HG02943 (cell line): ENCODE measurements around the gene TYMP.

ENCODE experiments used
- ATAC-seq: cut with Tn5 transposase; IDR thresholded peaks from one replicate; pipeline ENCODE4 v1.9.1; 2021; ENCODE audit warnings: mild to moderate bottlenecking, low read depth, moderate library complexity; ENCODE audit not compliant: unreplicated experiment

The TYMP gene

DNA sequence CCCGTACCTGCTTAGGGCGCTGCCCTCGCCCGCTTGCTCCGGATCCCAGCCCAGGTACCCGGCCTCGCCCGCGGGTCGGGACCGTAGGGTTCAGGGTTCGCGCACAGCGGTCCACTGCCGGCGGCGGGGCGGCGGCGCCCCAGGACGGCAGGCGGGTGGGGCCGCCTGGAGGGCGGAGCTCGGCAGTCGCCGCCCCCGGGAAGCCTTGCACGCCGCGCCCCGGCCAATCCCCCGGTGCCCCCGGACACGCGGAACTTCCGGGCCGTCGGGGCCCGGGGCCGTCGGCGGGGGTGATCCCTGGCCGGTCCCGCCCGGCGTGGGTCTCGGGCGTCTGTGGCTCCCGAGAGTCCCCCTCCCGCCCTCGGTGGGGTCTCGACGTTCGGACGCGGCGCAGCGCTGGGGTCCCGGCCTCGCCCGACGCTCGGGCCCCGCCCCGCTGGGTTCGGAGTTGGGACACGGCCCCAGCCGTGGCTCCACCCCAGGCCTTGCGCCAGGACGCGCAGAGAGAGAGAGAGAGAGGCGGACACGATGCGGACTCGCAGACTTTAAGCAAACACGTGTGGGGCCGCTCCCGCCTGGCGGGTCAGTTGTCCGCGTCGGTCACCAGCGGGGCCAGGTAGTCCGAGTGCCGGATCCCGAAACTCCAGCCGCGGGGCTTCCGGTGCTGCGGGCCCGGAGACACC lies at the start of gene TYMP:
Gene TYMP, minus strand, starts transcription at position 116 of the 683 bp plus-strand sequence. CDS start 303 bp downstream, outside the sequence.
- no peak for ATAC-seq

DNA sequence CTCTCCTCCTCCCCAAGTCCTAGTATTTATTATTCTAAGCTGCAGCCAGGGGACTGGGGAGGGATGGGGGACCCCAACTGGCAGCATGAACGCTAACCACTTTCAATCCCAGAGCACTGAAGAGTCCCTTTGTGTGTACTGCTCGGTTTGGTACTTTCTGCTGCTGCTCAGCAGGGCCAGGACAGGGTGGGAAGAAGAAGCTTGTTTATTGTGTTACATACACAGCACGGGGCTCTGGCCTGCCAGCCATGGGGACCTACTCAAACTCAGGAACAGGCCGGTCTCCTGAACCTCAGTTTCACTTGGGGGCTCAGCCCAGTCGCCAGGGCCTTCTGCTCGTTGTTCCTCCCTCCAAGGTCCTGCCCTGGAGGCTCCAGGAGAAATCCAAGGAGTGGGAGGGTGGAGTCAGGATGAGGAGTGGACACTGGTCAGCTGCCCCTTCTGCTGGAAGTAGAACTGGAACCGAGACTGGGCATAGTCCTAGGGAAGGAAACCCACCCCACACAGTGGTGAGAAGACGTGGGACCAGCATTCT lies 49.0 kb upstream of the TYMP start:
- ATAC-seq = no peak

DNA sequence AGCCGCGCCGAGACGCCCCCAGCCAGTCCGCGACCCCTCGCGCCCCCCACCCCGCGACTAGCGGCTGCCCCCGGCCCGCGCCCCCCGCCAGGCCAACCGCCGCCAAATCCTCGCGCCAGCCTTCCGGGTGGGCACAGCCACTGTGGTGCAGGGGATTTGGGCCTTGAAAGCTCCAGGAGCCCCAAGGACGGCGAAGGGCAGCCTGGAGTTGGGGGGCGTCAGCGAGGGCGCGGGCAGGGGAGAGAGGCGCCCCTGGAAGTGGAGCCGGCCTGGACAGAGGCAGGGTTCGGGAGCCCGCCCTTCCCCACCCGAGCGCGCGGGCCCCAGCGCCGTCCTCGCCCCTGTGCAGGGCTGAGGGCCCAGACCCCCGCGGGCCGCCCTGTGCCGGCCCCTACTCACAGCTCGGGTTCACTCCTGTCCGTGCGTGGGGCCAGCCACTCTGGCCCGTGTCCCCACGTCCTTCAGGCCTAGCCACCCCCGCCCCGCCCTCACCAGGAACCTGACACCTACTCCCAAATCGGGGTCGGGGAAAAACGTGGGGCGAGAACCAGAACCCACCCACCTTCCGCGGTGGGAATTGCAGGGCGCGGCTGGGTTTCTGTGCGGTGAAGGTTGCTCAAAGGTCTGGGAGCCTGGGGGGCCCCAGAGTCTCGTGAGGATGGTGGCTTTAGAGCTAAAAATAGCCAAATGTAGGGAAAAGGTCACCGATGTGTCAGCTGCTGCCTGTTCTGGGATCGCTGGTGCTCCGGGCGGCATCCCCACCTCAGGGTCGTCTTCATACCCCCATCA lies 48.4 kb upstream of the TYMP start, which contains the start of gene CPT1B:
Gene CPT1B, minus strand, starts transcription at position 441 of the 789 bp plus-strand sequence. CDS start 512 bp downstream, outside the sequence.
- ATAC-seq = no peak

DNA sequence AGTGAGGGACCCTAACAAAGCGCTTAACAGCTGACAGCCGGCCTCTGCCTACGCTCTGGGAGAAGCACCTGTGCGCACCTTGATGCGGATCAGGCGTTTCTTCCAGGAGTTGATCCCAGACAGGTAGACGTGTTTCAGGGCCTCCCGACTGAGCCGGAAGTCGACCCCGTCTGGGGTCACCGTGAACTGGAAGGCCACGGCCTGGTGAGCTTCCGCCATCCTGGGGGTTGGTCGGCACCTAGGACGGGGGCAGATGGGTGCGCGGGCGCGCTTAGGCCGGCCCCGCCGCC lies 47.8 kb upstream of the TYMP start:
- no peak for ATAC-seq

- no peak for ATAC-seq
Observed at GRCh38 chr22:50576806-50577696, 47.2 kb upstream of the TYMP start.

DNA sequence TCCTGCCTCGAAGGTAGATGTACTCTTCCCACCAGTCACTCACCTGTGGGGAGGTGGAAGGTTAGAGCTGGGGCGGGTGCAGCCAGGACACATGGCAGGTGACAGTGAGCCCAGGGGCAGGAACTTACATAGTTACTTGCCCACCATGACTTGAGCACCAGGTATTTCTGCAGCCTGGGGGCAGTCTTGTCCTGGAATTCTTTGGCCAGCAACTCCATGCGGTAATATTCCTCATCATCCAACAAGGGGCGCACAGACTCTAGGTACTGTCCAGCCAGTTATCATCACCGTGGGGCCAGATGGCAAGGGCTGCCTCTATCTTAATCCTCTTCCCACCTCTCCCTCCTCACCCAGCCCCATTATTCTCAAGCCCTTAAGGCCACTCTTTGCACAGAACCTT lies 46.3 kb upstream of the TYMP start:
- ATAC-seq = no peak

GRCh38 chr22:50575426-50575941 lies 45.7 kb upstream of the TYMP start:
- no peak for ATAC-seq

DNA sequence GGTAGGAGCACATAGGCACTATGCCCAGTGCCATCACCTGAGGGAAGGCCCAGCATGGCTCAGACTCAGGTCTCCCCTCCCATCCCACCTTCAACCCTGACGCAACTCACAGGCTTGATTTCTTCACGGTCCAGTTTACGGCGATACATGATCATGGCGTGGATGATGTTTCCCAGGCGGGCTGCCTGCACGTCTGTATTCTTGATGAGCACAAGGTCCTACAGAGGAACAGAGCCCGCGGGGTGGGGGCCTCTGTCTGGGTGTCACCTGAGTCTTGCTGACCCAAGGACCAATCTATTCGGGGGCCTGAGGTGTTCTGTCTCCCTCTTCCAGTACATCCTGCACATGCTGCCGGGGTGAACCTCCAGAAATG lies 44.6 kb upstream of the TYMP start:
- ATAC-seq = no peak

DNA sequence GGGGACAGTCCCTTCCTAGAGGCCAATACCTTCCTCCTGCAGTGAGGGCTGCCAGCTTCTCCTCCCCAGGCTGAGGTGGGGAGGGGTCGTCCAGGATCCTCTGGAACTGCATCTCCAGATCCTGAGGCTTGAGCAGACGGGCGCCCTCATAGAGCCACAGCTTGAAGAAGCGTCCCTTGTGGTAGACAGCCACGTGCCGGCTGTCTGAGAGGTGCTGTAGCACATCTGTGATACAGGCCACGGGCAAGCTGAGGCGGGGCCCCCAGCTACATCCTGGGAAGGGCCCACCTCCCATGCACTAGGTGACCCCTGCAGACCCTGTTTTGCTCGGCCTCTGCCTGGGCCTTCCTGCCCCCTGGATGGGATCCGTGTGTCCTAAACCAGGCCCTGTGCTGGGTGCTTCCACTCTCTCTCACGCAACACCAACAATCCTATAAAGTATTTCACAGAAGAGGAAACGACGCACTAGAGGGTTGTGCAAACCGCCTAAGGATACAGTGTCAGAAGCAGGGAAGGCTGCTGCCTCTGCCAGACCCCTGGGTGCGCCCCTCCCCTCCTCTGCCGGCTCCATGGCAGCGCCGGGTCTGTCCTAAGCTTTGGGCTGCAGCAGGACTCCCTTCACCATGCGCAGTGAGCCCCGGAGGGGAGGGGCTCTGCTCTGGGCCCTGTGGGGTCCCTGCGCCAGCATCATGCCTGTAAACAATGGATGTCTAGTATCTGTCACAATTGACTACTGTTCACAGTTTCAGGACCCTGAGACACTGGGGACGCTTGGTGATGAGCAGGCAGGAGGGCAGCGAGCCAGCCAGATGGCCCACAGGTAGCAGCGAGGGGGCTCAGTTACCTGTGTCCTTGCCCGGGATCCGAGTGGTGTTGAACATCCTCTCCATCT lies 43.9 kb upstream of the TYMP start:
- ATAC-seq = no peak

GRCh38 chr22:50572965-50573364 lies 43.2 kb upstream of the TYMP start:
- no peak for ATAC-seq

GRCh38 chr22:50571264-50572175 lies 41.7 kb upstream of the TYMP start:
- ATAC-seq = no peak

- ATAC-seq = no peak
Observed at GRCh38 chr22:50570861-50571260, 41.0 kb upstream of the TYMP start.

GRCh38 chr22:50569896-50570535 lies 40.2 kb upstream of the TYMP start:
- no peak for ATAC-seq

- no peak for ATAC-seq
Observed at GRCh38 chr22:50569041-50569459, 39.2 kb upstream of the TYMP start.

DNA sequence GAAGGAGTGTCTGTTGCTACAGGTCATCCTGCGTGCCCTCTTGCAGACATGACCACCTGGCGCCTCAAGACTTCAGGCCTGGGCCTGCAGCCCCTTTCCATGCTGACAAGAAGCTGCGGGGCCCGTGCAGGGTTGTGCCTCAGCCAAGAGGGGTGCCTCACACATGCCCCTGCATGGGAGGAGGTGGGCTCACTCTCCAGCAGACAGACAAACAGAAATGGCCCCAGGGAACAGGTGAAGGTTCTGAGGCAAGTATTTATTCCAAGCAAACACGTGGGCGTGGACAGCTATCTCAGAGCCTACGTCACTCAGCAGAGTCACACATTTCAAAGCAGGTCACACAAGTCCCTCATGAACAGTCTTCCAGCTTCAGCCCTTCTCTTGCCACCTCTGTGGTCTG lies 38.8 kb upstream of the TYMP start:
- ATAC-seq = no peak

DNA sequence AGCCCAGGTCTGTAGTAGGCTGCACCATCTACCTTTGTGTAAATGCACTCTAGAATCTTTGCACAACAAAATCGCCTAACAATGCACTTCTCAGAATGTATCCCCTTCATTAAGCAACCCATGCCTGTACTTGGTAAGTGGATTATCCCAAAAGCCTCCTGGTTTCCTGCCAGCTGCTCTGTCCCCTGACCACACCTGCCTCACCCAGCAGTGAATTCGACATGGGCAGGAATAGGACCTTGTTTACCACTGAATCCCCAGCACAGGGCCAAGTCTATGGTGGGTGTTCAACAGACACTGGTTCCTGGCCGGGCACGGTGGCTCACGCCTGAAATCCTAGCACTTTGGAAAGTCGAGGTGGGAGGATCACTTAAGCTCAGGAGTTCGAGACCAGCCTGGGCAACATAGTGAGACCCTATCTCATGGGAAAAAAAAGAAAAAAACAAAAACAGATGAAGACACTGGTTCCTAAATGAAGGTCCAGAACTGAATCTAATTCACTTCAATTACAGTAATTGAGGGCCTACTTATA lies 38.0 kb upstream of the TYMP start:
- no peak for ATAC-seq

DNA sequence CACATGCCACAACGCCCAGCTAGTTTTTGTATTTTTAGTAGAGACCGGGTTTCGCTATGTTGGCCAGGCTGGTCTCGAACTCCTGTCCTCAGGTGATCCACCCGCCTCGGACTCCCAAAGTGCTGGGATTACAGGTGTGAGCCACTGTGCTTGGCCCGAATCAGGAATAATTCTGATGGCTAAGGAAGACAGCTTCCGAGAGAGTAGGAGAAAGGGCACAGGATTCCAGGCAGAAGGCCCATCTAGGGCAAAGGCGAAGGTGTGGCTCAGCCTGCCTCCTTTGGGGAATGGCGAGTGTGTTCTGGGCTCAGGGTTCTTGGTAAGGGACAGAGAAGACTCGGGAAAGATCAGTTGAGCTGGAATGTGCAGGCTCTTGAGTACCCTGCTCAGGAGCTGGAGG lies 34.5 kb upstream of the TYMP start:
- no peak for ATAC-seq
